Lower leg skin (tissue), 3 donors: ENCODE data around the gene TRIM4.

Source experiments
- CTCF ChIP-seq, 3 donors: fragments of 450-650 bp; IDR thresholded peaks; one replicate each; pipeline ENCODE4 v1.5.1; 2016; ENCODE audit warnings: antibody characterized with exemption in 3 of 3, mild to moderate bottlenecking in 3 of 3, moderate library complexity in 2 of 3
- POLR2A ChIP-seq, 2 donors: fragments of 450-650 bp; IDR thresholded peaks; one replicate each; pipeline ENCODE4 v1.6.1; 2016 to 2017; ENCODE audit warnings: antibody characterized with exemption in 2 of 2, mild to moderate bottlenecking in 1 of 2, moderate library complexity in 1 of 2

GRCh38 chr7:99938296-99938695, 19.0 kb upstream of the TRIM4 start:
- TF ChIP-seq POLR2A (IDR thresholded peaks at IDR 0.05) = no peak
- no peak for TF ChIP-seq CTCF (IDR thresholded peaks at IDR 0.05)
